Brain pericyte (primary cell): ENCODE results near the gene STRN4.
A peak's percentile ranks its signal among the peaks of the same experiment; 100 is the strongest.

Experiments
- DNase-seq: peaks from one replicate; pipeline ENCODE4 v3.0.0-alpha.2; 2012; ENCODE audit warnings: low read depth, low spot score

STRN4 gene

DNA sequence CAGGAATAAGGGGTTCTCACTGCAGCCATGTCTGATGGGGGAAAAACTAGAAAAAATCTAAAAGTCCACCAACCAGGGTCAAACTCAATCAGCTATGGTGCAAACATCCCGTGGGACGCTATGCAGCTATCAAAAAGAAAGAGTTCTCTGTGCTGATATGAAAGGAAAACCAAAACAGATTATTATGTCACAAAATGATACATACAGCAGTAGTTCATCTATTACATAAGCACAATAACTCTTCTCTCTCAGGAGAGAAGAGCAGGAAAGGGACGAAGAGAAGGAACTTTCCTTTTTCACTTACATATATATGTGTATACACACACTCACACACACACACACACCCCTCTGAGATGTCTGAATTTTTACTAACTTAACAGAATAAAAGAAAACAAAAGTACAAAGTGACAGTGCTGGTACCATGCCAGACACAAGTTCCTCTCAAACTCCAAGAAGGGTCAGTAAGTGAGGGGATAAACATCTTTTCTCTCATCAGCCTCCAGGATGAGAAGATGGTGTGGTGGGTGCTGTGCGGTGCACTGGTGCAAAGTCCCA lies 3.2 kb downstream of the STRN4 start:
- no peak for DNase-seq

DNA sequence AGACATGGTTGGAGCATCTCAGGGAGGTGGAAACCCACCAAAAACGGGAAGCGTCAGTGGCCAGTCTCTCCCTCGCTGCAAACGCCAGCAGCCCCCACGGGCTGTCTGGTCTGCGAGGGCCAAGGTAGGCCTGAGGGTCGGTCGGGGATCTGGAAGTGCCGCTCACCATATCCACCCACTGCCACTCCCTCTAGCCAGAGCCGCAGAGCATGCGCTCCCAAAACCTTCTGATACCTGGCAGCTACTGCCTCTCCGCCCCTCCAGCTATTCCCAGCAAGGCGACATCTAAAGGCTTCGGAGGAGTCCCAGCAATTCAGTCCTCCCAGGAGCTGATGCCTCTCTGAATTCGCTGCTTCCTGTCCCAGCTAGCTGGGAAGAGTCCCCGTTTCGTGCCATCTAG lies 4.8 kb downstream of the STRN4 start:
- DNase-seq = no peak

DNA sequence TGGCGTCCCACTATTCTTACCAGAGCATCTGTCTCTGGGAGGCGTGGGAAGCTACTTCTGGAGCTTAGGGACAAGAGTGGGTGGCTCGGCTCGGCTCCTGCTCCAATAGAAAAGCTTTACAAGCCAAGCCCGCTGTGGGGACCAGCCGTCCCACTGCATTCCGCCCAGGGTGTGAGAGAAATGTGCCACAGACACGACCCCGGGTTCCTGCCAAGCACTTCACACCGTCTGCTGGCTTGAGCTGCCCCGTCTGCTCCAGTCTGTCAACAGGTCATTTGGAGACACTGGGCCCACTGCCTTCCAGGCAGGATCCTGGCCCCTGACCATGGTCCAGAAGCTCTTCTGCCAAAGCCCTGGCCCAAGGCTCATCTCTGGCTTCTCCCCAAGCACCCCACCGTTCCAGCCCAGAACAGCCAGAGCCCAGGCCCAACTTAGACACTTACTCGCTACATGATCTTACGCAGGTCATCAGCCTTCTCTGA lies 6.9 kb downstream of the STRN4 start:
- DNase-seq = no peak

DNA sequence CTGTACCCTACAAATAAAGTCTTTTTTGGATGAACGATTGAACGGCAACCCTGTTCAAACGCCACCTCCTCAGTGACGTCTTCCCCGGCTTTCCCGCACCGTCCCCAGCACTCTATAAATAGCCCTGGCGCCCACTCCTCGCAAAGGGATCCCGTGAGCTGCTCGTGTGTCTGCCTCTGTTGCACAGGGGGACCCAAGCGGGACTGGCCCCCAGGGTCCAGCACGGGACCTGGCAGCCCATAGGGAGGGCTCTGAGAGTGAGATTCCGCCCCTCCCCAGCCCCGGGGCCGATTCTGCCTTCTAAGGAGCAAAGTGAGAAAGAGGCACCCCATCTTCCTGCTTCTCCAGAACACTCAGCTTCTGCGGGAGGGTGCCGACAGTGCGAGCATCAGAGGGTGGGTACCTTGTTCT lies 8.5 kb downstream of the STRN4 start:
- no peak for DNase-seq

DNA sequence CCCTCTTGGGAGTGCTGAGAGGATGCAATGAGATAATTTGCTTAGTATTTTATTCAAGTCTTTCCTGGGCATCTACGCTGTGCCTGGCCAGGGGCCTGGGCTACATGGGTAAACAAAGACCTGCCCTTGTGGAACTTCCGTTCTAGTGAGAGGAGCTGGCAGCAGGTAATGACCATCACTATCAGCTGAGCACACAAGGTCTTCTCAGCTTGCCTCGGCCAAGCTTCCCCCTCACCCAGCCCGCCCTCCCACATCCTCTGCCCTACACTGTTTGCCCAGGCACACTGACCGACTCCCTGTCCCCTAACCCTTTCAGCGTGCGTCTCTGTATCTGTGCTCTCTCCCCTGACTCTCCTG lies 9.0 kb downstream of the STRN4 start:
- DNase-seq = no peak

DNA sequence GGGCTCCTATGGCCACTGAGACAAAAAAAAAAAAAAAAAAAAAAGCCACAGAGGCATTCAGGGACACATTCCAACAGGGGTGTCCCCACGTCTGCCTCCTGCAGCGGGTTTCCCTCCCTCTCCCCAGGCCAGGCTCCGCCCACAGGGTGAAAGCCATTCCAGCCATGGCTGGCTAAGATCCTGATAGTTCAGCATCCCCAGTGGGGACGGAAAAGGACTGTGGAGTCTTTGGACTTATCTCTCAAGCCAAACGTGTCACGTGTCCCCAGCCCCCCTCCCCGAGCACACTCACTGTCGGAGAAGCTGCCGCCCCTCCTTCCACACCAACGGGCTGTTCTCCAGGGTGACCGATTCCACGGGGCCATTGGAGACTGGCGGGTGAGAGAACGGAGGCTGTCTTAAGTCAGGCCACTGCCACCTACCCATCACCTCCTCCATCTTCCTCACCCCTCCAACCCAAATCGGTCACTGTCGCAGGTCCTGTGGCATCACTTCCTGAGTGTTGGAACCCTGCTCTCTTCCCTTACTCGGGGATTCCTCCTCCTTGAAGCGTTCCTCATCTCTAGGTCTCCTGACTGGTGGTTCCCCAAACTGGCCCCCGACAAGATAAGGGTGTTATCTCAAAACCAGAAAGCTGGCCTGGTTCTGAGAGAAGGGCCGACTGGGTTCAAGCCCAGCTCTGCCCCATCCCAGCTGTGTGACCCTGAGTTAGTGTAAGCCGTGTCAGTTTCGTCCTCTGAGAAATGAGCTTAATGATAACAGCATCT lies 9.5 kb downstream of the STRN4 start:
- no peak for DNase-seq

DNA sequence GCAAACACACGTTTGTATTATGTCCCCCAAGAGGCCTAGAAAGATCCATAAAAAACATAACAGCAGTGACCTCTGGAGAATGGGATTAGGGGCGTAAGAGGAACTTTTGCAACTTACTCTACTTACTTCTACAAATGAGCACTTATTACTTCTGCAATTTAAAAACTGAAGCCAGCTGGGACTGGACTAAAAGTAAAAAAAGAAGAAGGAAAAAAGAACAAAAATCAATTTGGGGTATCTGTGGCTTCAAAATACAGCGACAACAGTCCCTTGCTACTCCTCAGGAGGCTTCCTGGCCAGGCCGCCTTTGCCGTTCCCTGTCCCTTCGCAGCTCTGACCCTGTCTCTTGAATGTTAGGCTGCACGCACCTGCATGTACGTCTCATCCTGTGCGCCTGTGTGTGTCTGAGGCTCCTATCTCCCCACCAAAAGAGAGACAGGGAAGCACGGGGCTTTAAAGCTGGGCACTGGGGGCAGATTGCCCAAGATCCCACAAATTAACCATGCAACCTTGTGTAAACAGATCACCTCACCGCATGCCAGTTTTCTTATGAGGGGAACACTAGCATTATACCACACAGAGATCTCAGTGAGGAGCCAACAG lies 12.5 kb downstream of the STRN4 start:
- no peak for DNase-seq

DNA sequence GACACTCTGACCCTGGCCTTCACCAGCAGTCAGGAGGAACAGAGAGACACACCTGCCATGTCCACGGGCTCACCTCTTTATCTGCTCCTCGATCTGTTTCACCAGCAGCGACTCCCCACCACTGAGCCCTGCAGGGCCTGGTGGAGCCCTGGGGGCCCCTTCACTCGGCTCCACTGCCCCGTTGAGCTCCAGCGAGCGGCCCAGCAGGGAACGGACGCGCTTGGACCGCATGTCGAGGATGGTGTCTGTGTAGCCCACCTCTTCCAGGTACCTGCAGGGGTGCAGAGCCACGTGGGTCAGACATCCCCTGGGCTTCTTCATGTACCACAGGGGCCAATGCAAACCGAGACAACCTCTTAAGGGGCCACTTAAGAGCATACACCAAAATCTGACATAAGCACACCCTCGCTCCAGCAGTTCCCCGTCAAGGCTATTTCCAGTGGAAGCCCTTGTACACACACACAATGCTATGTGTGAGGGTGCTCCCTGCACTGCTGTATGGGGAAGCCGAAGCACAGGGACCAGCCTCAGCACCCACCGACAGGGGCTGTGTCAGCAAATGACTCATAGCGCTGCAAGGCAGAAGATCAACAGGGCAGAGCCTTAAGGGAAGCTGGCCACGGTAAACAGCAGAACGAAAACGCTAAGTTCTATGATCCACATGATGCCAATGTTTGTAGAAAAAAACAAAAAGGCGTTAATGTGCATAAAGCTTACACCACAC lies 13.1 kb downstream of the STRN4 start:
- DNase-seq = peak; percentile 90

DNA sequence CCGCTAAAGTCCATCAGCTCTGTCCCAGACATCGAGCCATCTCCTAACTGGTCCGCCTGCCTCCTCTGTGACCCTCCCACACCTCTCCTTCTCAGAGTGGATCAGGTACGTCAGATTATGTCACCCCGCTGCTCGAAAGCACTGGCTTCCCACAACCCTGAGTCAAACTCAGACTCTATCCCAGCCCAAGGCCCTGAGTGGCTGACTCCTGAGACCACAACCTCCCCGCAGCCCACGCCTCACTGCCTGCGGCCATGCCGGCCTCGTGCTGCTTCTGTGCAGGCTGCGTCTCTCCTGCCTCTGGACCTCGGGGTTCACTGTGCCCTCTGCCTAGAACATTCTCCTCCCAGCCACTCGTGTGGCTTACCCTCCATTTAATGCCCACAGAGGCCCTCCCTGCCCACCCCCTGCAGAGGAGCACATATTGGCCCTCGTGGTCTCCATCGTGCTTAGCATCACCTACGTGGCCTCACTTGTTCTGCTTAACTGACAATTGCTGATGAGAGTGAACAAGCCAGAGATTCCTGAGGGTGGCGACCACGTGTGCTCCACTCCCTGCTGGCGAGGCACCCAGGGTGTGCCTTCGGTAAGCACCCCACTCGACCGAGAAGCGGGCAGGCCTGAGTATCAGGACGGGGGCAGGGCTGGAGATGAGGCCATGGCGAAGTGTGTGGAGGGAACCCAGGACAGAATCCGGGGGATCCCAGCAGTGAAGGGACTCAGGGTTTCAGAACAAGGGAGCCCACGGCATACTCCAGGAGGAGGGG lies 13.9 kb downstream of the STRN4 start:
- no peak for DNase-seq

DNA sequence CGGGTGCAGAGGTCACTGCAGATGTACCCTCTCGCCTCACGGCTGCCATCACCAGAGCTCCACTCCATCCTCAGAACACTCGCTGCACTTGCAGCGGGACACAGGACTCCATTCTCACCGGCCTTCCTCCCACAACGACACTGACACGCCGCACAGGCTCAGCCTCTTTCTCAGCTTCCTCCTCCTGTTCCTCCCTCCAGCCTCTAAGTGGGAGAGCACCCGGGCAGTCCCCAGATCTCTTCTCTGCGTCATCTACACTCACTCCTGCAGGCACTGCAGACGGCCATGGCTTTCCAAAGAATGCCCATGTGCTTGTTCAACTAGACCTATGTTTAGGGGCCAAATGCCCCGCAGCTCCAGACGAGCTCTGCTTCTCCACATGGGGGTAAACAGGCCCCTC lies 14.7 kb downstream of the STRN4 start:
- DNase-seq = no peak

DNA sequence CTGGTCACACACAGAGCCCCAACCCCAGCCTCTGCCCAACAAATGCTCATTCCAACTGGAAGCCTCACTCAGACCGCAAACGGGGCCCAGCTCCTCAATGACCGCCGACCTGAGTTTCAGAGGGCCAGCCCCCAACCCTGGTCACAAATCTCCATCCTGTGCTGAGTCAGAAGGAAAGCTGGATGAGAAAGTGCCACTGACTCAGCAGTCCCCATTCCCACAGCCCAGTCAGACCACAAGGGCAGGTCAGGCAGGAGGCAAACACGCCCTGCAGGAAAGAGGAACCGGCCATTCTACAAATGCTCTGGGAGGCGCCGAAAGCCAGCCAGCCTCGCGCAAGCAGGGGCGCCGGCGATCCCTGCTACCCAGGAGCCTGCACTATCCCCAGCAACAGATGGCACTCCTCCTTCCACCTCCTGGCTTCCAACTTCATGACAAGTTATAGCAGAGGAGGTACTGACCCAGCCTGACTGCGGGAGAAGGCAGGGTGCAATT lies 15.2 kb downstream of the STRN4 start:
- DNase-seq = peak; percentile 63

DNA sequence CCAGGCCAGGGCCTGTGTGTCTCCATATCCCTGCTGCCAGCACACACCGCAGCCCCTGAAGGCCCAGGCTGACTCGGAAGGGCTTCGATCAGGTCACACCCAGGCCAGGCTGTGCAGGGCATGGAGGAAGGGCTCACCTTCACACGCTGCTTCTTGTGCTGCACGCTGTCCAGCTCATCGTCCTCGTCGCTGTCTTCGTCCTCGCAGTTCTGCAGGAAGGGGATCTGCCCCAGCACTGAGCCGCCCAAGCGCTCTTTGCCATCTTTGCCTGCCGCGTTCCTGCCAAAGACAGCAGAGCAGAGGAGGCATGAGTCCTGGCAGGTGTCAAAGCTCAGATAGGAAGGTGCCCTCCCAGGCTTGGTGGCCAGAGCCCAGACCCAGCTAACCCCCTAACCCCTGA lies 15.7 kb downstream of the STRN4 start:
- no peak for DNase-seq

DNA sequence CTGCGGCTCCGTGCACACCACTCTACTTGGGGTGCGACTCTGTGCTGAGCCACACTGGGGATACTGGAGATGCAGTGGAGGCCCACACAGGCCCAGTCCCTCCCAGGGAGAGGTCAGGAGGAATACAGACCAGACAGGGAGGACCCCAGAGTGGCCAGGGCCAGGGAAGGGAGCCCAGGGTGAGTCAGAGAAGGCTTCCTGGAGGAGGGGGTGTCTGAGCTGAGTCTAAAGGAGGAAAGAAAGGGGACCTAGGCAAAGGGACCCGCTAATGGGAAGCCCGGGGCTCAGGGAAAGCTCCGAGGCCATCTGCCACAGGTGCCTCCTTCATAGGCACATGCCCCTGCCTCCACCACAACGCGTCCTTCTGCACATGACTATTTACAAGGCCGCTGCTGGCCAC lies 16.1 kb downstream of the STRN4 start:
- no peak for DNase-seq

DNA sequence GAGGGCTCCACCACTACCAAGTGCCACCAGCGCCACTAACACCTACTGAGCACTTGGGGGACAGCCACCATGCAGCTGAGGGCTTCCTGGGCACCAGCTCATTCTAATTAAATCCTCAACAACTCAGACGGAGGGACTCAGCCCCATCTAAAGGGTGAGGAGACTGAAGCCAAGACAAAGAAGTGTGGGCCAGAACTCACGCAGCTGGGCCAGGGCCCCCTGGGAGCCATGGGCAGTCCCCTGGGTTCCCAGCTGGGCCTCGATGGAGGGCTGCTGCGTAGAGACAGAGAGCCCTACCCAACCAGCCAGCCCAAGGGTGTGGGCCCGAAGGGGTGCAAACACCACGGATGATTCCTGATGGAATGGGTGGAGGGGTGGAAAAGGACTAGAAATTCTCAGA lies 16.6 kb downstream of the STRN4 start:
- DNase-seq = no peak

DNA sequence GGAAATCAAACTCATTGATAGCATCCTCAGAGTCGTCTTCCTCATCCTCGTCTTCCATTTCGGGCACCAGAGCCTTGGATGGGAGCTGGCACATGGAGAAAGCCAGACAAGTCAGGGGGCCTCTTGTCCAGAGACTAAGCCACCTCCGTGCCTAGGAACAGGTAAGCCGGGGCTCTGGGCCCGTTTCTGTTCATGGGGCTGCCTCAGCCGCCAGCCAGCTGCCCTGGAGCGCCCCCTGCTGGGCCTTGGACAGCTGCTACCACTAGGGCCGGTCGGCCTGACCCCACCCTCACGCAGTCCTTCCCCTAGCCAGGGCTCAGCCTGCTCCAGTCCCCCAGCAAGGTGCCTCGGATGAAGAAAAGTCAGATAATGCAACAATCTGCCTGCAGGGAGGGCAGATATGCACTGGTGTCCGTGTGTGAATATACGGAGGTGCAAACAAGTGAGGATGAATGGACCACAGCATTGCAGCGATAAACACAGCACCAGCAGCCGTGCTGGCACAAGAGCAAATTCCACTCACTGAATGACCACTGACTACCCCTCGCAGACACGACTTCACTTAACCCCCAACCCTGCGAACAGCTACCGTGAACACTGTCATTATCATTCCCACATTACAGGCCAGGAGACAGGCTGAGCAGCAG lies 17.4 kb downstream of the STRN4 start:
- DNase-seq = no peak

DNA sequence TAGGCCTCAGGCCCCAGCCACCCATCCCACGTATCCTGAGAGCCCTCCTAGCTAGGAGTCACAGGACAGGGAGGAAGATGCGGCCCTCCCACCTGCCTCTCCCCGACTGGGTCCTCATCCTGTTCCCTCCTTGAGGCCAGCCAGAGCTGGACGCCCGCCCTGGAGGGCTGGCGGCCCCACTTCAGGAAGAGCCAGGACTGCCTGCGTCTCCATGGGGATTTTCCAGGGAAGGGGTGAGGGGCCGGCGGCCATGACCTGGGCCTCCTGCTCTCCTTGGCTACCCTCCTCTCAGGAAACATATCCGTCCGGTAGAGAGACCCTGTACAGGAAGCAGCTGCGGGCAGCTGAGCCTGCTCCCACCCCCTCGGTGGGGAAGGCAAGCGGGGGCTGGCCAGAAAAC lies 18.0 kb downstream of the STRN4 start:
- no peak for DNase-seq

DNA sequence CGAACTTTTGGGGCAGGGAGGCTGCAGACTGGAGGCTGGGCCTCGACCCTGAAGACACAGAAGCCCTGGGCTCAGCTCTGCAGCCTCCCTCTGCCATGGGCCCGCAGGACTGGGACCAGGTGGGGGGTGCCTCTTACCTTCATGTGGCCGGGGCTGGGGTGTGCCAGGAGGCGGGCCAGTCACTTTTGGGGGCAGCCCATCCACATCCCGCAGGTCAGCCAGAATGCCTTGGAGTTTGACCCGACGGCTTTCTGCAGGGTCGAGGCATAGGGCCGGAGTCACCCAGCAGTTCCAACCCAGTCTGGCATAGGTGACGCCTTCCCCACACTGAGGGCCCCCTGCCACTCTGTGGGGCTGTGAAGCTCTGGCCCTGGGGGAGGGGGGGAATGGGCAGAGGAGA lies 18.5 kb downstream of the STRN4 start:
- no peak for DNase-seq

DNA sequence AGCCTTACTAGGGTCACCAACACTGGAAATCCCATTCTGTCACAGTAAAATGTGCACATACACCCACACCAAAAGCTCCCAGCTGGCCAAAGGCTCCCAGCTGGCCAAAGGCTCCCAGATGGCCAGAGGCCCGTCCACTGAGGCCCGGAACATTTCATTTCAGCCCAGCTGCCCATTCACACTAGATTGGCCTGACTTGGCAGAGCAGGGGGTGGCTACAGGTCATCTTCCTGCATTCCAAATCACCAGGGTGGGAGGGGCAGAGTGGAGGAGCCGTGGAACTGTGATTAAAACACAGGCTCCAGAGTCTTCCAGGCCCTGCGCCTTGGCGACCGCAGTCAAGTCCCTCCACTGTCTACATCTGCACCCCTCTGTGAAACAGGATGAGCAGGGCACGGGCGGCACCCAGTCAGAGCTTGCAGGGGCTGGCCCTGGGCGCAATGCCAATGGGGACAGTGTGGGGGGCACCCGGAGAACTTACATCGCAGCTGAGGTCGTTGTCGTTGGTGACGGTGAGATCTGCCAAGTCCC lies 19.2 kb downstream of the STRN4 start:
- no peak for DNase-seq

DNA sequence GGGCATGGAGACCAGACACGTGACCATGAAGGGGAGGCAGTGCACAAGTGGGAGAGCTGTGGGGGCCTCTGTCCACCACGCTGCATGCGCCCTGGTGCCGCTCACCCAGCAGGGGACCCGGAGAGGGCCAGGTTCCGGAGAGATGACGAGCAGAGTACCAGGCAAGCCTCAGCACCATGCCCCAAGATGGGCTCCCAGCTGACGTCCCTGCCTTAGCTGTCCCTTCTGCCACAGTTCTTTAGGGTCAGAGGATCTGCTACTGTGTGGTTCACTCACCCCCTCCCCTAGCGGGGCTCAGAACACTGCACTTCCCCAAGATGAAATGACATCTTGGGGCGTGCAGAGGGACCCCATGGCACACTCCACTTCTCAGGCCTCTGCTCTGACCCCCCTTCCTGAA lies 19.7 kb downstream of the STRN4 start:
- DNase-seq = no peak

DNA sequence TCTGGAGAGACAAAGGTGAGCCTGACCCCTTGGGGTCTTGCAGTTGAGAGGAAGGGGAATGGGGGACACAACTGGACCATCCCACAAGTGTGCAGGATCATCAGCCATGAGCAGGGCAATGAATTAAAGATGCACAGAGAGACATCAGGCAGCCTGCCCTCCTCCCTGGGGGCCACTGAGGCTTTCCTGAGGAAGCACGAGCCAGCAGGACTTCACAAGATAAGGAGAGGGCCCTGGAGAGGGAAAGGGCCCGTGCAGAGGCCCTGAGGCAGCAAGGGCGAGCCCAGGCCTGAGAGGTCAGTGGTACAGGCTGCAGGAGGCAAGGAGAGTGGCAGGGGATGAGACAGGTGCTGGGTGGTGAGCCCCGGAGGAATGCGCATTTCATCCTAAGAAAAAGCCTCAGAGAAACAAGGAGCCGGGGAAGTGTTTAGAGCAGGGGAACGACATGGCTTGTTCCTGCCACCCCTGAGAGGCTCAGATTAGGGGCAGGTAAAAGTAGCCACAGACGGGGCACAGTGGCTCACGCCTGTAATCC lies 20.3 kb downstream of the STRN4 start:
- DNase-seq = no peak
